Fibroblast of villous mesenchyme (primary cell): Measurements from ENCODE around the gene STARD10. TPM values are rescaled to one million over a fixed set of nuclear protein-coding genes. Genes with fewer than 3 reads are reported as not detected.

Experiments used
- DNase-seq: peaks from one replicate; pipeline ENCODE4 v3.0.0-alpha.2; 2010; ENCODE audit warnings: low read depth
- H3K4me3 ChIP-seq: 2 replicates; pipeline ENCODE4 v1.5.1; 2011; ENCODE audit warnings: low read depth, mild to moderate bottlenecking, low read length
- total RNA-seq: library from RNA; depleted of rRNA; stranded (reverse); fragments of >200 nt; gene quantifications from 2 replicates; pipeline ENCODE4 v1.2.3, GENCODE V29; 2012
- TF ChIP-seq, protein P1 (sequence below): IDR thresholded peaks from 2 replicates; pipeline ENCODE4 v1.5.1; 2012; ENCODE audit warnings: low read depth, mild to moderate bottlenecking, low read length; ENCODE audit not compliant: insufficient read depth

STARD10 gene
- total RNA-seq, 1 donor: 34.5 TPM

DNA sequence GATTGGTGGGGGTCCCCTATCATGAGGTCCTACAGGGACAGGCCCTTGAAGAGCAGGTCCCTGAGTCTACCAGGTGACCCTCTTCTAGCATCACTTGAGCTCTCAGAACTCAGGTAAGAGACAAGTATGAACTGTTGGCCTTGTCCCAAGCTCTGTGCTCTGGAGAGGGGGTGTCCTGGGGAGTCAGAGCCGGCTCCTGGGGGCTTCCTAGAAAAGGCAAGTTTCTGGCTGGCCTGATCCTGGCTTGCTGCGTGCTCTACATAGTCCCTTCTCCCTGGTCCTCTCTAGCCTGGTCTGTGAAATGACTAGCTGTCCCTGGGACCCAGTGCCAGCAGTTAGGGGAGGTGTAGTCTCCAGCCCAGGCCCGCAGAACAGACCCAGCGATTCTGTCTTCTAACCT is 31.8 kb upstream of the STARD10 start:
- no peak overlapping the region for H3K4me3 ChIP-seq
- TF ChIP-seq, protein P1, sequence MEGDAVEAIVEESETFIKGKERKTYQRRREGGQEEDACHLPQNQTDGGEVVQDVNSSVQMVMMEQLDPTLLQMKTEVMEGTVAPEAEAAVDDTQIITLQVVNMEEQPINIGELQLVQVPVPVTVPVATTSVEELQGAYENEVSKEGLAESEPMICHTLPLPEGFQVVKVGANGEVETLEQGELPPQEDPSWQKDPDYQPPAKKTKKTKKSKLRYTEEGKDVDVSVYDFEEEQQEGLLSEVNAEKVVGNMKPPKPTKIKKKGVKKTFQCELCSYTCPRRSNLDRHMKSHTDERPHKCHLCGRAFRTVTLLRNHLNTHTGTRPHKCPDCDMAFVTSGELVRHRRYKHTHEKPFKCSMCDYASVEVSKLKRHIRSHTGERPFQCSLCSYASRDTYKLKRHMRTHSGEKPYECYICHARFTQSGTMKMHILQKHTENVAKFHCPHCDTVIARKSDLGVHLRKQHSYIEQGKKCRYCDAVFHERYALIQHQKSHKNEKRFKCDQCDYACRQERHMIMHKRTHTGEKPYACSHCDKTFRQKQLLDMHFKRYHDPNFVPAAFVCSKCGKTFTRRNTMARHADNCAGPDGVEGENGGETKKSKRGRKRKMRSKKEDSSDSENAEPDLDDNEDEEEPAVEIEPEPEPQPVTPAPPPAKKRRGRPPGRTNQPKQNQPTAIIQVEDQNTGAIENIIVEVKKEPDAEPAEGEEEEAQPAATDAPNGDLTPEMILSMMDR: no peak
- no peak for DNase-seq

DNA sequence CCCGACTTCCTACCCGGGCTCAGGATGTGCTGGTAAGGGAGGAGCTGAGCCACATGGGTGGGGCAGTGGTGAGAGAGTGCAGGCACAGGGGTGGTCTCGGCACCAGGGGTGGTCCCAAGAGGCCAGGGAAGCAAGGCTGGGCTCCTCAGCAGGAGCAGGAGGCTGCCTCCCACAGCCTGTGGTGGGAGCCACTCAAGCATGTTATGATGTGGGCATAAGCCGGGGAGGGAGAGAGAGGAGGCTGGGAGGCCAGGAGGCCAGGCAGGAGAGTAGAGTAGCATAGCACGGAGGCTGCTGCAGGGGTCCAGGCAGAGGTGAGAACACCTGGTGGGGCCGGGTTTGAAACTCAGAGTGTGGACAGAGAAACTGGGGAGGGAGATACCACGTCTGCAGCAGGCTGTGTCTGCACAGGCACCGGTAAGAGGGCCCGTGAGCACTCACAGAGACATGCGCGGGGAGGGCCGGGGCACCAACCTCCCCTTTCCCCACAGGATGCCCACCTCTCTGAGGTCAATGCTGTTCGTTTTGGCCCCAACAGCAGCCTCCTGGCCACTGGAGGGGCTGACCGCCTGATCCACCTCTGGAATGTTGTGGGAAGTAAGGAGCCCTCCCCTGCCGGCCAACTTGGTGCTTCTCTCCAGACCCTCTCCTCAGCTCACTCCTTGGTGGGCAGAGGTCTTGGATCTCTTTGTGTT is 31.1 kb upstream of the STARD10 start:
- H3K4me3 ChIP-seq: no peak overlapping the region
- TF ChIP-seq, protein P1: no peak
- DNase-seq: no peak

DNA sequence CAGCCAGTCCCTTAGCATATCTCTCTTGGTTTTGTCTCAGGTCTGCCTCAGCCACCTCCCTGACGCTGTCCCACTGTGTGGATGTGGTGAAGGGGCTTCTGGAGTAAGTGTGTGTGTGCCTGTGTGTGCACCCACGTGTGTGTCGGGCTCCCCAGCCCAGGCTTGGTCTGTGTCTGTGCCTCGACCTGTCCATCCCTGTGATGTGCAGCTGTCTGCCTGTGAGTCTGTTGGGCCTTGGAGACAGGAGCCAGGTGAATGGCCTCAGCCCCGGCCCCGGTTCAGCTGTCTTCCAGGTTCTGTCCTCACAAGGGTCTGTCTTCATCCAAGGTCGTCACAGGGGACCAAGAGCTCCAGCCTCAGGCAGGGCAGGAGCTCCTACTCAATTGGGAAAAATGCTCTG is 30.2 kb upstream of the STARD10 start:
- DNase-seq: no peak
- TF ChIP-seq, protein P1: no peak
- H3K4me3 ChIP-seq: no peak overlapping the region

DNA sequence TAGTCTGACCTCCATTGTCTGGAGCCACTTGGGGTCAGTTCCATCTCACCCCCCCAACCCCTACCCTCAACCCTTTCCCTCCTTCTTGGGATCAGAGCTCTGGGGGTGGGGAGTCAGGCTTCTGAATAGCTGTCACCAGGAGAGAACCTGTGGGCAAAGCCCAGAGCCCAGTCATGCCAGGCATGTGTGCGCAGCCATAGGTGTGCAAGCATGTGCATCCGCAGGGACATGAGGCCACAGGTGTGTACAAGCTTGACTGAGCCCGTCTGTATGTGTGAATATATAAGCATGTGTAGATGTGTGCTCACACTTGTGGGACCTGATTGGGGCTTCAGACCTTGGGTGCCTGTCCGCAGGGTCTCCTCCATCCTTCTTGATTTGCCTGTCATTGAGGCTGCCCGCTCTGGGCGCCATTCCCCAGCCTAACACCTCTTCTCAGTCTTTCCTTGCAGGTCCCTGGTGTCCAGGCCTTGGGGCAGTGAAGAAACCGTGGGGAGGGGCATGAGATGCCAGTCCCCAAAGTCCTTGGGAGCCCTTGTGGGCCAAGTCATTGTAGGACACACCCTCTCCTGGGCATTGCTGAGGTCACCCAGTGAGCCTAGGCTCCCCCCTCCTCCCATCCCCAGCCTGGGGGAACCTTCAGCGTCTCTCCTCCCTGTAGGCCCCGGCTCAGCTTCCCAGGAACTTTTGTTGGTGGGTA is 29.4 kb upstream of the STARD10 start:
- no peak for DNase-seq
- TF ChIP-seq, protein P1: no peak
- H3K4me3 ChIP-seq: no peak overlapping the region

DNA sequence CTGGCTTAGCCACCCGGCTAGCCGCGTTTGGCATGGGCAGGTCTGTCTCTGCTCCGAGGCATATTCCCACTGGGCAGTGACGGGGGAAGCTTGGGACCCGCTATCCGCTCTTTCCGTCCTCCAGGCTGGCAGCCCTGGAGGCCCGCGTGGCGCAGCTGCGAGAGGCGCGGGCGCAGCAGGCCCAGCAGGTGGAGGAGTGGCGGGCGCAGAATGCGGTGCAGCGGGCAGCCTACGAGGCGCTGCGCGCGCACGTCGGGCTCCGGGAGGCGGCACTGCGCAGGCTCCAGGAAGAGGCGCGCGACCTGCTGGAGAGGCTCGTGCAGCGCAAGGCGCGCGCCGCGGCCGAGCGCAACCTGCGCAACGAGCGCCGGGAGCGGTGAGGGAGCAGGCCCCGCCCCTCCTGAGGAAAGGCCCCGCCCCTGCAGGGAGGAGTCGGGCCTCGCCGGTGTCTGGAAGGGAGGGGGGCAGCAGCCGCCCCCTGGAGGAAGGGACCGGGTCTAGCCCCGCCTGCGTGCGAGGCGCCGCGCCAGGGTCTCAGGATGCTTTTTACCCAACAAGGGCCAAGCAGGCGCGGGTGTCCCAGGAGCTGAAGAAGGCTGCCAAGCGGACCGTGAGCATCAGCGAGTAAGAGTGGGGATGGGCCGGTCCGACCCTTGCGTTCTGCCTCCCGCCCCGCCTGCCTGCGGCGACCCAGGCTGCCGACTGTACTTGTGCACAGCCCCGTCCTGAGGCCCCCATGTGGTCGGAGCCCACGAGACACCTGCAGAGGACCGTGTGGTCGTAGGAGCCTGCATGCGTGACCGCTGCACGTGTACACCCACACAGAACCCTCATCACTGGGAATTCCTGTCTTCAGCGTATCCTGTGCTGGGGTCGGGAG is 28.3 kb upstream of the STARD10 start:
- DNase-seq: peak; percentile 87
- TF ChIP-seq, protein P1: peak; percentile 9
- H3K4me3 ChIP-seq: peak overlapping the region; percentile 62

DNA sequence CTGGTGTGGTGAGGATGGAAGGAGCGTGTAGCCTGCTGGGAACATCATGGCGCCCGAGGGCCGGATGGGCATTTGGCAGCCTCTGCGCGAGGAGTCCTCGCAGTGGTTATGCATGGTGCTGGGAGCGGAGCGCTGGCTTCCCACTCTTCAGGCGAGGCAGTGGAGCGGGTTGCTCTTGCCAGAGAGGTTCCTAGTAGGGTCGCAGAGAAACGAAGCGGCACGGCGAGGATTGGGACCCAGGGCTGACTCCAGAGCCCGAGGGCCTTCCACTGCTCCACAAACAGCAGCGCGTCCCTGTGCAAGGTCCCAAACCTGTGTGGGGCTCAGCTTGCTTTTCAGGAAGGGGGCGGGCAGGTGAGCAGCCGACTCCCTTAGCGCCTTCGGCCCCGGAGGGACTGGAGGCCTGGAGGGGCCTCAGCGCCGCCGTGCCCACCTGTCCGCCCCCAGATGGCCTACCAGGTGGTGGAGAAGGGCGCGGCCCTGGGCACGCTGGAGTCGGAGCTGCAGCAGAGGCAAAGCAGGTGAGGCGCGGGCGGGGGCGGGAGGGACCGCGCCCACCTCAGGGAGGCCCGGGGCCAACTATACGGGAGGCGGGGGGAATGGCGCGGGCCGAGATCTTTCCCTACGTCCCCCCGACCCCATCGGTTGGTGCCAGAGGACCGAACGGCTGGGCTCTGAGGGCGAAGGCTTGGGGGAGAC is 27.5 kb upstream of the STARD10 start:
- TF ChIP-seq, protein P1: no peak
- peak overlapping the region; percentile 62 for H3K4me3 ChIP-seq
- DNase-seq: no peak
